Type B pancreatic cell (in vitro differentiated cells): ENCODE measurements around the gene TRAPPC6A. TPM values are rescaled to one million over a fixed set of nuclear protein-coding genes. Genes with fewer than 3 reads are reported as not detected.

Experiments used
- DNase-seq: peaks from one replicate; pipeline ENCODE4 v3.0.0; 2021; ENCODE audit warnings: mixed read lengths; ENCODE audit not compliant: unreplicated experiment; ENCODE audit errors: extremely low spot score
- H3K27ac Mint-ChIP-seq: 2 replicates; pipeline ENCODE4 v1.8.0; 2021; ENCODE audit warnings: mild to moderate bottlenecking, mixed read lengths
- H3K27me3 Mint-ChIP-seq: 2 replicates; pipeline ENCODE4 v1.8.0; 2021; ENCODE audit warnings: mixed read lengths
- H3K36me3 Mint-ChIP-seq: 2 replicates; pipeline ENCODE4 v1.8.0; 2021; ENCODE audit warnings: mixed read lengths
- H3K4me1 Mint-ChIP-seq: one replicate; pipeline ENCODE4 v1.8.0; 2021; ENCODE audit warnings: mixed read lengths; ENCODE audit not compliant: unreplicated experiment
- H3K4me3 Mint-ChIP-seq: 2 replicates; pipeline ENCODE4 v1.8.0; 2021; ENCODE audit warnings: mild to moderate bottlenecking, mixed read lengths
- H3K9me3 Mint-ChIP-seq: 2 replicates; pipeline ENCODE4 v1.8.0; 2021; ENCODE audit warnings: mixed read lengths
- CTCF ChIP-seq: fragments of 200-600 bp; sonication (generic); conservative IDR thresholded peaks from 2 replicates; pipeline ENCODE4 v1.5.0; 2021; ENCODE audit warnings: antibody characterized with exemption, mild to moderate bottlenecking
- total RNA-seq: library from RNA; stranded (reverse); gene quantifications from 2 replicates; pipeline ENCODE4 v1.2.1, GENCODE V29; 2021; ENCODE audit warnings: low replicate concordance

TRAPPC6A gene
- total RNA-seq, 1 donor from 2014 or later: 36.7 TPM

- Mint-ChIP-seq H3K27ac (peak within 1 kb of the TSS; percentile 10), H3K27me3 (peaks cover 12% of the 10 kb centered on the region), H3K36me3 (no peaks in the 10 kb centered on the region), H3K9me3 (no peaks in the 10 kb centered on the region), H3K4me1 (peaks cover 10% of the 10 kb centered on the region), H3K4me3 (peak within 1 kb of the TSS; percentile 52)
- DNase-seq: no peak
- TF ChIP-seq CTCF: no peak
These were observed 16.9 kb downstream of the TRAPPC6A start, which contains the start of gene NKPD1 for GRCh38 chr19:45160870-45161737. NKPD1 (minus strand) TSS chr19:45160982; CDS start chr19:45160150, 832 bp downstream.

GRCh38 chr19:45159971-45160324 is 18.1 kb downstream of the TRAPPC6A start:
- Mint-ChIP-seq H3K36me3 (no peaks in the 10 kb centered on the region), H3K27ac (peak overlapping the region; percentile 10), H3K4me3 (peak overlapping the region; percentile 52), H3K4me1 (peaks cover 10% of the 10 kb centered on the region), H3K27me3 (peaks cover 15% of the 10 kb centered on the region), H3K9me3 (no peaks in the 10 kb centered on the region)
- no peak for TF ChIP-seq CTCF
- no peak for DNase-seq

GRCh38 chr19:45159210-45159970 is 18.6 kb downstream of the TRAPPC6A start:
- Mint-ChIP-seq H3K9me3 (no peaks in the 10 kb centered on the region), H3K4me1 (peaks cover 11% of the 10 kb centered on the region), H3K27me3 (peaks cover 17% of the 10 kb centered on the region), H3K4me3 (no peak overlapping the region), H3K36me3 (no peaks in the 10 kb centered on the region), H3K27ac (no peak overlapping the region)
- TF ChIP-seq CTCF: no peak
- DNase-seq: no peak

GRCh38 chr19:45158503-45159209 is 19.4 kb downstream of the TRAPPC6A start:
- H3K36me3 Mint-ChIP-seq: no peaks in the 10 kb centered on the region
- no peak overlapping the region for H3K4me3 Mint-ChIP-seq

More at GRCh38 chr19:45158503-45159209, 19.4 kb downstream of the TRAPPC6A start:
- no peak for DNase-seq
- peaks cover 24% of the 10 kb centered on the region for H3K27me3 Mint-ChIP-seq
- no peak overlapping the region for H3K27ac Mint-ChIP-seq
- H3K4me1 Mint-ChIP-seq: peaks cover 18% of the 10 kb centered on the region
- no peak for TF ChIP-seq CTCF
- H3K9me3 Mint-ChIP-seq: no peaks in the 10 kb centered on the region
